SK-N-SH (cell line): Measurements from ENCODE around the gene ARL14EPL. TPM values are rescaled to one million over a fixed set of nuclear protein-coding genes. Genes with fewer than 3 reads are reported as not detected.
"Not testable (repeated sequence)": the region's sequence is repeated elsewhere in the genome, so short reads cannot be mapped to it uniquely, and the experiment has no call there.

Experiments used
- CTCF ChIA-PET: fragments of 300-600, 350-600 bp; formaldehyde crosslinking; extraction: SDS; loops from one replicate; lab custom pipeline; 2021; lab: Yijun Ruan, JAX
- POLR2A ChIA-PET: fragments of 350-600 bp; sonication (Branson Sonifier 250); formaldehyde crosslinking; extraction: SDS; loops from one replicate; lab custom pipeline; 2020; ENCODE audit warnings: antibody characterized with exemption, inconsistent platforms; lab: Yijun Ruan, JAX
- DNase-seq: peaks from one replicate; pipeline ENCODE4 v3.0.0; 2012
- H2AFZ ChIP-seq: fragments of 200-600 bp; sonication (generic); 2 replicates; pipeline ENCODE4 v1.8.1; 2016; ENCODE audit warnings: antibody characterized with exemption, mild to moderate bottlenecking, low read depth
- H3F3A ChIP-seq: fragments of 200-600 bp; sonication (generic); replicated peaks from 2 replicates; pipeline ENCODE3; 2016; ENCODE audit warnings: antibody characterized with exemption, mild to moderate bottlenecking; ENCODE audit not compliant: insufficient read depth
- H3K27ac ChIP-seq, 2 experiments: fragments of 200-500 bp in 1 of 2; fragments of 200-600 bp in 1 of 2; sonication (Bioruptor generic) in 1 of 2; sonication (generic), shearing (Covaris generic) in 1 of 2; 2 replicates each; pipeline versions ENCODE4 v1.5.1 to v1.6.1; 2014 to 2016; ENCODE audit warnings: low read depth in 2 of 2, inconsistent platforms in 1 of 2, low read length in 1 of 2, mild to moderate bottlenecking in 1 of 2, mixed read lengths in 1 of 2
- H3K27me3 ChIP-seq: fragments of 200-600 bp; sonication (generic), shearing (Covaris generic); 2 replicates; pipeline ENCODE4 v1.6.1; 2016; ENCODE audit warnings: mixed run types; ENCODE audit not compliant: insufficient read depth
- H3K36me3 ChIP-seq, 2 experiments: fragments of 200-500 bp in 1 of 2; fragments of 200-600 bp in 1 of 2; sonication (Bioruptor generic) in 1 of 2; sonication (generic) in 1 of 2; replicated peaks in 1 of 2; 2 replicates each; pipeline versions ENCODE3 to v1.5.1; 2014 to 2016; ENCODE audit warnings: low read length in 1 of 2, mild to moderate bottlenecking in 1 of 2; ENCODE audit not compliant: insufficient read depth in 2 of 2, control insufficient read depth in 1 of 2
- H3K4me1 ChIP-seq, 2 experiments: fragments of 200-500 bp in 1 of 2; fragments of 200-600 bp in 1 of 2; sonication (Bioruptor generic) in 1 of 2; sonication (generic), shearing (Covaris generic) in 1 of 2; 2 replicates each; pipeline versions ENCODE4 v1.5.1 to v1.6.1; 2014 to 2016; ENCODE audit warnings: low read depth in 1 of 2, low read length in 1 of 2, mixed run types in 1 of 2; ENCODE audit not compliant: insufficient read depth in 2 of 2, control insufficient read depth in 1 of 2
- H3K4me2 ChIP-seq: fragments of 200-600 bp; sonication (generic), shearing (Covaris generic); 2 replicates; pipeline ENCODE4 v1.6.1; 2017; ENCODE audit warnings: mixed run types
- H3K4me3 ChIP-seq, 2 experiments: fragments of 200-500 bp in 1 of 2; fragments of 200-600 bp in 1 of 2; sonication (Bioruptor generic) in 1 of 2; sonication (generic), shearing (Covaris generic) in 1 of 2; 2 replicates each; pipeline versions ENCODE4 v1.5.1 to v1.8.1; 2014 to 2016; ENCODE audit warnings: low read depth in 2 of 2, inconsistent platforms in 1 of 2, low read length in 1 of 2, mild to moderate bottlenecking in 1 of 2, mixed read lengths in 1 of 2, moderate library complexity in 1 of 2
- H3K79me2 ChIP-seq: fragments of 200-600 bp; sonication (generic); 2 replicates; pipeline ENCODE4 v1.8.1; 2017; ENCODE audit warnings: mild to moderate bottlenecking; ENCODE audit not compliant: insufficient read depth
- H3K9ac ChIP-seq: fragments of 200-600 bp; sonication (generic); 2 replicates; pipeline ENCODE4 v1.6.1; 2017; ENCODE audit warnings: mixed run types
- H3K9me2 ChIP-seq: fragments of 200-600 bp; sonication (generic); 2 replicates; pipeline ENCODE4 v1.6.1; 2017; ENCODE audit warnings: mixed run types
- H3K9me3 ChIP-seq: fragments of 200-600 bp; sonication (generic); 2 replicates; pipeline ENCODE4 v1.6.1; 2017; ENCODE audit warnings: mixed run types, mild to moderate bottlenecking, moderate library complexity
- H4K20me1 ChIP-seq: fragments of 200-600 bp; sonication (generic); 2 replicates; pipeline ENCODE4 v1.6.1; 2017; ENCODE audit warnings: mild to moderate bottlenecking, mixed run types; ENCODE audit not compliant: insufficient read depth
- CHD2 ChIP-seq: fragments of 150-350 bp; IDR thresholded peaks from 2 replicates; pipeline ENCODE4 v1.6.1; 2018; ENCODE audit warnings: low read length; ENCODE audit not compliant: partially characterized antibody
- EP300 ChIP-seq, 2 experiments: IDR thresholded peaks; 2 replicates each; pipeline versions ENCODE4 v1.4.0 to v1.6.1; 2012; ENCODE audit warnings: borderline replicate concordance in 1 of 2, low read depth in 1 of 2, low read length in 1 of 2
- FOXJ3 ChIP-seq: sonication (generic); formaldehyde crosslinking; IDR thresholded peaks from 2 replicates; pipeline ENCODE4 v1.5.1; 2020; ENCODE audit warnings: mild to moderate bottlenecking, missing genetic modification reagents
- MXI1 ChIP-seq: IDR thresholded peaks from 2 replicates; pipeline ENCODE4 v1.6.1; 2012; ENCODE audit warnings: mild to moderate bottlenecking, low read depth, low read length, improper control_type of control experiment
- RFX5 ChIP-seq: IDR thresholded peaks from 2 replicates; pipeline ENCODE4 v1.6.1; 2012; ENCODE audit warnings: mild to moderate bottlenecking, improper control_type of control experiment, low read length
- TAF1 ChIP-seq: IDR thresholded peaks from 2 replicates; pipeline ENCODE4 v1.6.1; 2012; ENCODE audit warnings: low read depth, mild to moderate bottlenecking, low read length, moderate library complexity, borderline replicate concordance
- WGBS: methylation state at CpG from one replicate; pipeline ENCODE4 v1.1.6; 2017; ENCODE audit warnings: low lambda C conversion rate; 5-methylcytosine and 5-hydroxymethylcytosine counted together
- polyA plus RNA-seq, 3 experiments: library from polyadenylated mRNA; depleted of rRNA; stranded (reverse); fragments of >200 nt; gene quantifications; 2 replicates each; pipeline ENCODE4 v1.2.3, GENCODE V29; 2012
- TF ChIP-seq, protein P1 (sequence below): IDR thresholded peaks from 2 replicates; pipeline ENCODE4 v1.4.0; 2012; ENCODE audit warnings: low read depth, borderline replicate concordance
- TF ChIP-seq, protein P2 (sequence below): fragments of 150-350 bp; IDR thresholded peaks from 2 replicates; pipeline ENCODE4 v1.6.1; 2017; ENCODE audit warnings: antibody characterized with exemption, low read length, low read depth, borderline replicate concordance

The ARL14EPL gene
- polyA plus RNA-seq, 1 of the 3 experiments (the other 2 are of a cell fraction) = not detected

DNA sequence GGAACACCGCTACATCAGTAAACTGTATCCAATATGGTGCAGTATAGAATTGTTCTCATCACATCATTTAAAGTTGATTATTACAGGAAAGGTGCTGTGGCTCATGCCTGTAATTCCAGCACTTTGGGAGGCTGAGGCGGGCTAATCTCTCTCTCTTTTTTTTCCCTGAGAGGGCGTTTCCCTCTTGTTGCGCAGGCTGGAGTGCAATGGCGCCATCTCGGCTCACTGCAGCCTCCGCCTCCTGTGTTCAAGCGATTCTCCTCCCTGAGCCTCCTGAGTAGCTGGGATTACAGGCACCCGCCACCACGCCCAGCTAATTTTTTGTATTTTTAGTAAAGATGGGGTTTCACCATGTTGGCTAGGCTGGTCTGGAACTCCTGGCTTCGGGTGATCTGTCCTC lies 54.0 kb downstream of the ARL14EPL start:
- H3K9ac ChIP-seq, DNase-seq, H3K9me3 ChIP-seq, H3F3A ChIP-seq, H3K27me3 ChIP-seq, H3K27ac ChIP-seq, H3K4me3 ChIP-seq, H2AFZ ChIP-seq, H3K9me2 ChIP-seq, POLR2A ChIA-PET, H4K20me1 ChIP-seq: not testable (repeated sequence)
- WGBS = over 99% methylated on average over 11 of the region's 11 CpGs
- CTCF ChIA-PET = interaction anchor here (1.5 kb wide), 1 partner anchor 10 kb away, joined by 4 read pairs; no protein-coding TSS in a partner anchor
- Histone ChIP-seq H3K79me2 (peaks cover 41% of the 10 kb centered on the region), H3K4me2 (peak overlapping the region; percentile 81; the same call in 1 of the 2 replicates), H3K4me1 (peaks cover 0 to 12% of the 10 kb centered on the region in 2 experiments; a peak in 2 of 4 replicates), H3K36me3 (peaks cover 6 to 26% of the 10 kb centered on the region in 2 experiments)

DNA sequence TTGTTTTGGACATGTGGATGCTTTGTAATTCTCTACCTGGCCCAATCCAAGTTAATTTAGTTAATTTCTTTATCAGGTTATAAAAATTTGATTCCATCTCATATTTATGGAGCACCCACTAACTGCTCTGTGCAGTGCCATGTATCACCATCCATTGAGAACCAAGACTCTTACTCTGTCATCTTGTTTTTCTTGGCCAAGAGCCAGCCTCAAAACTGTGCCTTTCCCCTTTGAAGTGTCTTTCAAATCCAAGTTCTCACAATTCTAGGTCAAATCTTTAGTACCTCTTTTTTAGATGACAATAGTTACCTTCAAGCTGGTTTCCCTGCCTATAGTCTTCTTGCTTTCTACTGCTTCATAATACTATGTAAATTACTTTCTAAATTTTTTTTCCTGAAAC lies 55.8 kb downstream of the ARL14EPL start:
- Histone ChIP-seq H3F3A (no peaks in the 10 kb centered on the region), H3K27ac (no peak overlapping the region), H3K4me1 (peaks cover 0 to 12% of the 10 kb centered on the region in 2 experiments; a peak in 2 of 4 replicates), H3K9me2 (no peaks in the 10 kb centered on the region), H3K4me2 (no peak overlapping the region), H3K27me3 (no peaks in the 10 kb centered on the region), H4K20me1 (no peaks in the 10 kb centered on the region), H2AFZ (no peak overlapping the region), H3K4me3 (no peak overlapping the region)
- POLR2A ChIA-PET = no interaction called here
- TF ChIP-seq, protein P1, sequence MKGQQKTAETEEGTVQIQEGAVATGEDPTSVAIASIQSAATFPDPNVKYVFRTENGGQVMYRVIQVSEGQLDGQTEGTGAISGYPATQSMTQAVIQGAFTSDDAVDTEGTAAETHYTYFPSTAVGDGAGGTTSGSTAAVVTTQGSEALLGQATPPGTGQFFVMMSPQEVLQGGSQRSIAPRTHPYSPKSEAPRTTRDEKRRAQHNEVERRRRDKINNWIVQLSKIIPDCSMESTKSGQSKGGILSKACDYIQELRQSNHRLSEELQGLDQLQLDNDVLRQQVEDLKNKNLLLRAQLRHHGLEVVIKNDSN = no peak
- TF ChIP-seq TAF1 (no peak), MXI1 (no peak), RFX5 (no peak), EP300 (IDR thresholded peaks at IDR 0.05; ENCODE audit: borderline replicate concordance in 1 of 2, low read depth in 1 of 2, low read length in 1 of 2) (no peak), CHD2 (no peak)
- TF ChIP-seq, protein P2, sequence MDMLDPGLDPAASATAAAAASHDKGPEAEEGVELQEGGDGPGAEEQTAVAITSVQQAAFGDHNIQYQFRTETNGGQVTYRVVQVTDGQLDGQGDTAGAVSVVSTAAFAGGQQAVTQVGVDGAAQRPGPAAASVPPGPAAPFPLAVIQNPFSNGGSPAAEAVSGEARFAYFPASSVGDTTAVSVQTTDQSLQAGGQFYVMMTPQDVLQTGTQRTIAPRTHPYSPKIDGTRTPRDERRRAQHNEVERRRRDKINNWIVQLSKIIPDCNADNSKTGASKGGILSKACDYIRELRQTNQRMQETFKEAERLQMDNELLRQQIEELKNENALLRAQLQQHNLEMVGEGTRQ = no peak
- TF ChIP-seq, all 33 proteins: peak for 0
- H3K79me2 ChIP-seq = peaks cover 41% of the 10 kb centered on the region
- peaks cover 24 to 44% of the 10 kb centered on the region in 2 experiments for H3K36me3 ChIP-seq
- H3K9ac ChIP-seq = no peak overlapping the region
- no peak for DNase-seq
- CTCF ChIA-PET = no interaction called here
- H3K9me3 ChIP-seq = no peaks in the 10 kb centered on the region

DNA sequence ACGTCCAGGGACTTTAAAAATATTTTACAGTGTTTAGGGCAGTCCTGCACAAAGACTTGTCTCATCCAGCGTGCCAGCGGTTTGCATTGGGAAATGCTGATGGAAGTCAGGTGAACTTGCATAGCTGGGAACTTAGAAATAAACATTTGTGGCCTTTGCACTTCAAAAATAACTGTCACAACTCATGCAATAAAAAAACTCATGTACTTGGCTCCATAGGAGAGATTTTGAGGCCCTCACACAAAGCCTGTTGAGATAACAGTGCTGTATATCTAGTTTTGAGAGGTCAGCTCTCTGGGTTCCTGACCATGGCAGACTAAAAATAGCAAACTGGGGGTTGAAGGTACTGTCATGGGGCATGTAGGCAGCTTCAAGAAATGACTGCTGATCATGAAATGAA lies 58.0 kb downstream of the ARL14EPL start:
- no peaks in the 10 kb centered on the region for H3K9me2 ChIP-seq
- no peak overlapping the region for H3K9ac ChIP-seq
- H2AFZ ChIP-seq = no peak overlapping the region
- TF ChIP-seq EP300 (IDR thresholded peaks at IDR 0.05; ENCODE audit: borderline replicate concordance in 1 of 2, low read depth in 1 of 2, low read length in 1 of 2) (no peak), FOXJ3 (no peak)
- TF ChIP-seq, all 33 proteins: peak for 0
- H3K4me2 ChIP-seq = no peak overlapping the region
- no peaks in the 10 kb centered on the region for H3F3A ChIP-seq
- 100% methylated on average over 3 of the region's 3 CpGs for WGBS
- POLR2A ChIA-PET = no interaction called here
- no peaks in the 10 kb centered on the region for H4K20me1 ChIP-seq
- no peak overlapping the region for H3K4me3 ChIP-seq
- CTCF ChIA-PET = no interaction called here
- H3K36me3 ChIP-seq = peaks cover 45 to 66% of the 10 kb centered on the region in 2 experiments
- H3K4me1 ChIP-seq = peaks cover 0 to 6% of the 10 kb centered on the region in 2 experiments; a peak in 2 of 4 replicates
- no peak overlapping the region for H3K27ac ChIP-seq
- H3K9me3 ChIP-seq = no peaks in the 10 kb centered on the region
- peaks cover 29% of the 10 kb centered on the region for H3K79me2 ChIP-seq
- no peak for DNase-seq
- no peaks in the 10 kb centered on the region for H3K27me3 ChIP-seq
